ENCODE results near the gene DSCAML1.

- TF ChIP-seq POLR2AphosphoS5 (IDR thresholded peaks at IDR 0.05) (no peak), CTCF (IDR thresholded peaks at IDR 0.05) (no peak), POLR2A (IDR thresholded peaks at IDR 0.05) (no peak), EP300 (IDR thresholded peaks at IDR 0.05; ENCODE audit: low read depth) (no peak)
These were observed 221.2 kb downstream of the DSCAML1 start for GRCh38 chr11:117575856-117576255.
